GM21723 (cell line): ENCODE results near the gene TTC7B.

Source experiments
- ATAC-seq: cut with Tn5 transposase; IDR thresholded peaks from one replicate; pipeline ENCODE4 v1.9.1; 2021; ENCODE audit warnings: mild to moderate bottlenecking, moderate library complexity; ENCODE audit not compliant: unreplicated experiment

TTC7B gene

GRCh38 chr14:90566481-90566880 is 249.7 kb downstream of the TTC7B start:
- ATAC-seq: no peak

GRCh38 chr14:90564496-90564895 is 251.7 kb downstream of the TTC7B start:
- ATAC-seq: no peak

- ATAC-seq: no peak
These were observed 253.6 kb downstream of the TTC7B start for GRCh38 chr14:90562652-90563051.

- no peak for ATAC-seq
These were observed 254.3 kb downstream of the TTC7B start for GRCh38 chr14:90561920-90562319.

- ATAC-seq: no peak
These were observed 255.2 kb downstream of the TTC7B start for GRCh38 chr14:90560991-90561390.

- ATAC-seq: no peak
These were observed 255.7 kb downstream of the TTC7B start for GRCh38 chr14:90560558-90560957.

- ATAC-seq: no peak
These were observed 256.3 kb downstream of the TTC7B start for GRCh38 chr14:90559811-90560492.

- no peak for ATAC-seq
These were observed 257.1 kb downstream of the TTC7B start for GRCh38 chr14:90558983-90559590.

- no peak for ATAC-seq
These were observed 257.9 kb downstream of the TTC7B start for GRCh38 chr14:90558041-90558982.

- no peak for ATAC-seq
These were observed 258.7 kb downstream of the TTC7B start for GRCh38 chr14:90557516-90557915.

GRCh38 chr14:90556666-90557450 is 259.4 kb downstream of the TTC7B start:
- no peak for ATAC-seq

- ATAC-seq: no peak
These were observed 260.2 kb downstream of the TTC7B start for GRCh38 chr14:90556012-90556477.

GRCh38 chr14:90555126-90556011 is 260.9 kb downstream of the TTC7B start:
- ATAC-seq: no peak

GRCh38 chr14:90554341-90554740 is 261.9 kb downstream of the TTC7B start:
- ATAC-seq: no peak

GRCh38 chr14:90553921-90554336 is 262.3 kb downstream of the TTC7B start:
- no peak for ATAC-seq

GRCh38 chr14:90553298-90553920 is 262.8 kb downstream of the TTC7B start:
- no peak for ATAC-seq

- no peak for ATAC-seq
These were observed 263.5 kb downstream of the TTC7B start for GRCh38 chr14:90552465-90553297.

- ATAC-seq: no peak
These were observed 264.3 kb downstream of the TTC7B start for GRCh38 chr14:90551733-90552464.
